GM23338 (cell line): ENCODE results near the gene PSPH.

Experiments used
- CREB1 ChIP-seq: fragments of 250-450 bp; sonication (Bioruptor Pico); IDR thresholded peaks from 2 replicates; pipeline ENCODE4 v1.5.0; 2020; ENCODE audit warnings: low read depth, mild to moderate bottlenecking, moderate library complexity
- EZH2 ChIP-seq: fragments of 200-600 bp; sonication (generic); IDR thresholded peaks from one replicate; pipeline ENCODE4 v1.8.0; 2017; ENCODE audit warnings: antibody characterized with exemption, mild to moderate bottlenecking, low read depth; ENCODE audit not compliant: unreplicated experiment
- EZH2phosphoT487 ChIP-seq: fragments of 200-600 bp; sonication (generic); IDR thresholded peaks from one replicate; pipeline ENCODE4 v1.8.1; 2018; ENCODE audit warnings: antibody characterized with exemption; ENCODE audit not compliant: unreplicated experiment
- JUNB ChIP-seq: IDR thresholded peaks from one replicate; pipeline ENCODE4 v1.6.1; 2016; ENCODE audit warnings: antibody characterized with exemption; ENCODE audit not compliant: unreplicated experiment
- POLR2AphosphoS5 ChIP-seq: IDR thresholded peaks from 2 replicates; pipeline ENCODE4 v1.6.1; 2016; ENCODE audit warnings: antibody characterized with exemption, low read depth
- ZNF114 ChIP-seq: fragments of 250-450 bp; sonication (Bioruptor Pico); IDR thresholded peaks from 2 replicates; pipeline ENCODE4 v1.5.0; 2020; ENCODE audit warnings: mild to moderate bottlenecking, moderate library complexity
- ZNF331 ChIP-seq: fragments of 250-450 bp; sonication (Bioruptor Pico); IDR thresholded peaks from 2 replicates; pipeline ENCODE4 v1.5.0; 2020; ENCODE audit warnings: low read depth, mild to moderate bottlenecking, moderate library complexity
- TF ChIP-seq, protein P1 (sequence below), 2 experiments: fragments of 200-600 bp in 1 of 2; sonication (generic) in 1 of 2; conservative IDR thresholded peaks; 2 replicates each; pipeline versions ENCODE4 v1.5.1 to v1.6.1; 2016 to 2017; ENCODE audit warnings: antibody characterized with exemption in 2 of 2, low read depth in 2 of 2, mild to moderate bottlenecking in 2 of 2, moderate library complexity in 1 of 2
- TF ChIP-seq, protein P2 (sequence below): IDR thresholded peaks from one replicate; pipeline ENCODE4 v1.6.1; 2018; ENCODE audit warnings: antibody characterized with exemption; ENCODE audit not compliant: unreplicated experiment
- TF ChIP-seq, protein P3 (sequence below): IDR thresholded peaks from 2 replicates; pipeline ENCODE4 v1.6.1; 2016; ENCODE audit warnings: antibody characterized with exemption

DNA sequence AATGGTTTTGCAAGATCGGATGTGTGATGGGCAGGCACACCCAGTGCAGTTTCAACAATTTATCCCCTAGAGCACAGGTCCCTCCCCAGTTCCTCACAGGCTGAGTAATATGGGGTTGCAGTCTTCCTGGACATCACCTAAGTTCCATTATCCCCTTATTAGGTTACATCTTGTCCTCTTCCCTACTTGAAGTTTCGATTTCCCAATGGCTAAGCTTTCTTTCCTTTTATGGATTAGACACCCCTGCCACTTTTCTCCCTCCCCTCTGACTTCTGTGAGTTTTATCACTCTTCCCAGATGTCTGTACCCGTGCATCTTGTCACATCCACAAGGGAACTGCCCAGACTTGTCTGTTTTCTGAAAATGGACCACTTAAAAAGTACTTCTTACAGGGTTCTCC lies 89.2 kb downstream of the PSPH start:
- TF ChIP-seq, protein P1, sequence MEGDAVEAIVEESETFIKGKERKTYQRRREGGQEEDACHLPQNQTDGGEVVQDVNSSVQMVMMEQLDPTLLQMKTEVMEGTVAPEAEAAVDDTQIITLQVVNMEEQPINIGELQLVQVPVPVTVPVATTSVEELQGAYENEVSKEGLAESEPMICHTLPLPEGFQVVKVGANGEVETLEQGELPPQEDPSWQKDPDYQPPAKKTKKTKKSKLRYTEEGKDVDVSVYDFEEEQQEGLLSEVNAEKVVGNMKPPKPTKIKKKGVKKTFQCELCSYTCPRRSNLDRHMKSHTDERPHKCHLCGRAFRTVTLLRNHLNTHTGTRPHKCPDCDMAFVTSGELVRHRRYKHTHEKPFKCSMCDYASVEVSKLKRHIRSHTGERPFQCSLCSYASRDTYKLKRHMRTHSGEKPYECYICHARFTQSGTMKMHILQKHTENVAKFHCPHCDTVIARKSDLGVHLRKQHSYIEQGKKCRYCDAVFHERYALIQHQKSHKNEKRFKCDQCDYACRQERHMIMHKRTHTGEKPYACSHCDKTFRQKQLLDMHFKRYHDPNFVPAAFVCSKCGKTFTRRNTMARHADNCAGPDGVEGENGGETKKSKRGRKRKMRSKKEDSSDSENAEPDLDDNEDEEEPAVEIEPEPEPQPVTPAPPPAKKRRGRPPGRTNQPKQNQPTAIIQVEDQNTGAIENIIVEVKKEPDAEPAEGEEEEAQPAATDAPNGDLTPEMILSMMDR (conservative IDR thresholded peaks at IDR 0.05; ENCODE audit: low read depth in 2 of 2): no peak
- no peak for TF ChIP-seq EZH2
- TF ChIP-seq CREB1 (CRISPR knock-in tag): no peak
- TF ChIP-seq EZH2phosphoT487: no peak
- no peak for TF ChIP-seq ZNF114 (CRISPR knock-in tag)
- TF ChIP-seq POLR2AphosphoS5: no peak
- TF ChIP-seq, protein P2, sequence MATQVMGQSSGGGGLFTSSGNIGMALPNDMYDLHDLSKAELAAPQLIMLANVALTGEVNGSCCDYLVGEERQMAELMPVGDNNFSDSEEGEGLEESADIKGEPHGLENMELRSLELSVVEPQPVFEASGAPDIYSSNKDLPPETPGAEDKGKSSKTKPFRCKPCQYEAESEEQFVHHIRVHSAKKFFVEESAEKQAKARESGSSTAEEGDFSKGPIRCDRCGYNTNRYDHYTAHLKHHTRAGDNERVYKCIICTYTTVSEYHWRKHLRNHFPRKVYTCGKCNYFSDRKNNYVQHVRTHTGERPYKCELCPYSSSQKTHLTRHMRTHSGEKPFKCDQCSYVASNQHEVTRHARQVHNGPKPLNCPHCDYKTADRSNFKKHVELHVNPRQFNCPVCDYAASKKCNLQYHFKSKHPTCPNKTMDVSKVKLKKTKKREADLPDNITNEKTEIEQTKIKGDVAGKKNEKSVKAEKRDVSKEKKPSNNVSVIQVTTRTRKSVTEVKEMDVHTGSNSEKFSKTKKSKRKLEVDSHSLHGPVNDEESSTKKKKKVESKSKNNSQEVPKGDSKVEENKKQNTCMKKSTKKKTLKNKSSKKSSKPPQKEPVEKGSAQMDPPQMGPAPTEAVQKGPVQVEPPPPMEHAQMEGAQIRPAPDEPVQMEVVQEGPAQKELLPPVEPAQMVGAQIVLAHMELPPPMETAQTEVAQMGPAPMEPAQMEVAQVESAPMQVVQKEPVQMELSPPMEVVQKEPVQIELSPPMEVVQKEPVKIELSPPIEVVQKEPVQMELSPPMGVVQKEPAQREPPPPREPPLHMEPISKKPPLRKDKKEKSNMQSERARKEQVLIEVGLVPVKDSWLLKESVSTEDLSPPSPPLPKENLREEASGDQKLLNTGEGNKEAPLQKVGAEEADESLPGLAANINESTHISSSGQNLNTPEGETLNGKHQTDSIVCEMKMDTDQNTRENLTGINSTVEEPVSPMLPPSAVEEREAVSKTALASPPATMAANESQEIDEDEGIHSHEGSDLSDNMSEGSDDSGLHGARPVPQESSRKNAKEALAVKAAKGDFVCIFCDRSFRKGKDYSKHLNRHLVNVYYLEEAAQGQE: no peak
- TF ChIP-seq JUNB: no peak
- TF ChIP-seq ZNF331 (CRISPR knock-in tag): no peak
- TF ChIP-seq, protein P3, sequence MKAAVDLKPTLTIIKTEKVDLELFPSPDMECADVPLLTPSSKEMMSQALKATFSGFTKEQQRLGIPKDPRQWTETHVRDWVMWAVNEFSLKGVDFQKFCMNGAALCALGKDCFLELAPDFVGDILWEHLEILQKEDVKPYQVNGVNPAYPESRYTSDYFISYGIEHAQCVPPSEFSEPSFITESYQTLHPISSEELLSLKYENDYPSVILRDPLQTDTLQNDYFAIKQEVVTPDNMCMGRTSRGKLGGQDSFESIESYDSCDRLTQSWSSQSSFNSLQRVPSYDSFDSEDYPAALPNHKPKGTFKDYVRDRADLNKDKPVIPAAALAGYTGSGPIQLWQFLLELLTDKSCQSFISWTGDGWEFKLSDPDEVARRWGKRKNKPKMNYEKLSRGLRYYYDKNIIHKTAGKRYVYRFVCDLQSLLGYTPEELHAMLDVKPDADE: no peak
